GM20000 (cell line): ENCODE data around the gene GADD45G.

Experiments
- DNase-seq: peaks from one replicate; pipeline ENCODE4 v3.0.0; 2012; ENCODE audit warnings: low spot score
- TF ChIP-seq, protein P1 (sequence below): IDR thresholded peaks from 2 replicates; pipeline ENCODE4 v1.5.1; 2012; ENCODE audit warnings: mild to moderate bottlenecking, control low read depth; ENCODE audit errors: extremely low read depth, missing control alignments

The GADD45G gene

DNA sequence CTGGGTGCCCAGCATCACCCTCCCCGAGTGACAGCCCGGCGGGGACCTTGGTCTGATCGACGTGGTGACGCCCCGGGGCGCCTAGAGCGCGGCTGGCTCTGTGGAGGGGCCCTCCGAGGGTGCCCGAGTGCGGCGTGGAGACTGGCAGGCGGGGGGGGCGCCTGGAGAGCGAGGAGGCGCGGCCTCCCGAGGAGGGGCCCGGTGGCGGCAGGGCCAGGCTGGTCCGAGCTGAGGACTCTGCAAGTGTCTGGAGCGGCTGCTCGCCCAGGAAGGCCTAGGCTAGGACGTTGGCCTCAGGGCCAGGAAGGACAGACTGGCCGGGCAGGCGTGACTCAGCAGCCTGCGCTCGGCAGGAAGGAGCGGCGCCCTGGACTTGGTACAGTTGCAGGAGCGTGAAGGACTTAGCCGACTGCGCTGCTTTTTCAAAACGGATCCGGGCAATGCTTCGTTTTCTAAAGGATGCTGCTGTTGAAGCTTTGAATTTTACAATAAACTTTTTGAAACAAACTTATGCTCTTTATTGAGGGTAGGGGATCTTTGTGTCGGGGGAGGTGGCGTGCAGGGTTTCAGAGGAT is 1.3 kb downstream of the GADD45G start:
- TF ChIP-seq, protein P1, sequence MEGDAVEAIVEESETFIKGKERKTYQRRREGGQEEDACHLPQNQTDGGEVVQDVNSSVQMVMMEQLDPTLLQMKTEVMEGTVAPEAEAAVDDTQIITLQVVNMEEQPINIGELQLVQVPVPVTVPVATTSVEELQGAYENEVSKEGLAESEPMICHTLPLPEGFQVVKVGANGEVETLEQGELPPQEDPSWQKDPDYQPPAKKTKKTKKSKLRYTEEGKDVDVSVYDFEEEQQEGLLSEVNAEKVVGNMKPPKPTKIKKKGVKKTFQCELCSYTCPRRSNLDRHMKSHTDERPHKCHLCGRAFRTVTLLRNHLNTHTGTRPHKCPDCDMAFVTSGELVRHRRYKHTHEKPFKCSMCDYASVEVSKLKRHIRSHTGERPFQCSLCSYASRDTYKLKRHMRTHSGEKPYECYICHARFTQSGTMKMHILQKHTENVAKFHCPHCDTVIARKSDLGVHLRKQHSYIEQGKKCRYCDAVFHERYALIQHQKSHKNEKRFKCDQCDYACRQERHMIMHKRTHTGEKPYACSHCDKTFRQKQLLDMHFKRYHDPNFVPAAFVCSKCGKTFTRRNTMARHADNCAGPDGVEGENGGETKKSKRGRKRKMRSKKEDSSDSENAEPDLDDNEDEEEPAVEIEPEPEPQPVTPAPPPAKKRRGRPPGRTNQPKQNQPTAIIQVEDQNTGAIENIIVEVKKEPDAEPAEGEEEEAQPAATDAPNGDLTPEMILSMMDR = no peak
- DNase-seq = peak; percentile 49

DNA sequence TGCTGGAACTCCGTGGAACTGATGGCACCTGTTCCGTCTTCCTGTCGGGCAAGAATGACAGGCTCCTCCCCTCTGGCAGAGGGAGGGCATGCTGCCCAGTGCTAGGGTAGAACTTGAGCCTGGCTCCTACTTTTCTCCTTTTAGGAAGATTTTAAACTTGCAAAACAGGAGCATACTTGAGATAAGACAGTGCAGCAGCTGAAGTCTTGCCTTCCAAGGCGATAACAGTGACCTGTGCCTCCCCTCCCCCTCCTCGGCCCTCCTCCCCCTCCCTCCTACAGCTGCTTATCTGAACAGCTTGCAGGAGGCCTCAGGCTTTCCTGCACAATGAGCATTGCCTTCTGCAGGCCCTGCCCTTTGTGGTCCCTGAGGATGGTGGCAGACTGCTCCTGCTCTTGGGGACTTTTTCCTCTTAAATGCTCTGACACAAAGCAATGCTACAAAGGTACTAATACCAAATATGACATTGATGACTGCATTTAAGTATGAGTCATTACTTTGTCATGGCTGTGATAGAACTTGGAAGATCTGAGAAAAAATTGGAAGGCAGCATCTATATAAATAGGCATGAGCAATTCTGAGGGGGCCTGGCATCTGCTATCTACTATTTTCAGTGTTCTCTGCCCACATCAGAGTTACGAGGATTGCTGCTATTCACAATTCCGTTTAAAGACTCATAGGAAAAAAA is 2.0 kb downstream of the GADD45G start:
- no peak for DNase-seq
- TF ChIP-seq, protein P1 = no peak

DNA sequence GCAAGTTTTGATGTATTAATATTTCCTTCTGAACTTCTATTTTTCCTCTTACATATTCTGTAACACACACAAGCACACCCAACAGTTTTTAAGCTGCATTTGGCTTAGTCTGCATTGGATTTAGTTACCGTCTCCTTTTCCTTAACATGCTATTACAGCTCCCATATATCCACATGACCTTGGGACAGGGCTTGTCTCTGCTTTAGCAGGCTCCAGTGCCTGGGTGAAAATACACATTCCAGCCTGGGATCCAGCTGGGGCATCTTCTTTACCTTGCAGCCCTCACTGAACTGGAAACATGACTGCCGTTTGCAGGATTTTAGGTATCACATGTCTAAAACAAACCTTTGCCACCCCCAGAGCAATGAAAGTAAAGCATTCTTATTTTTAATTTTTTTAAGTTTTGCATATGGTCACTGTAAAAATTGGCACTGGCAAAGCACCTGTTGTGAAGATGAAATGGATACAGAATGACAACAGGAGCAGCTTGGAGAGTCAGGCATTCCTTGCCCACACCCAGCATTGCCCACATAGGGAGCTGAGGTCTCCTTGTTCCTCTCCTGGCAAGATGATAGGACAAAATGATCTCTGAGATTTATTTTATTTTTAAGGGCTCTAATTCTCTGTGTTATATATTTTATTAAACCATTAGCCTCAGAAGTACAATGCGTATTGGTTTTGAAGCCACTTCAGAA is 4.0 kb downstream of the GADD45G start:
- no peak for DNase-seq
- TF ChIP-seq, protein P1 = no peak

DNA sequence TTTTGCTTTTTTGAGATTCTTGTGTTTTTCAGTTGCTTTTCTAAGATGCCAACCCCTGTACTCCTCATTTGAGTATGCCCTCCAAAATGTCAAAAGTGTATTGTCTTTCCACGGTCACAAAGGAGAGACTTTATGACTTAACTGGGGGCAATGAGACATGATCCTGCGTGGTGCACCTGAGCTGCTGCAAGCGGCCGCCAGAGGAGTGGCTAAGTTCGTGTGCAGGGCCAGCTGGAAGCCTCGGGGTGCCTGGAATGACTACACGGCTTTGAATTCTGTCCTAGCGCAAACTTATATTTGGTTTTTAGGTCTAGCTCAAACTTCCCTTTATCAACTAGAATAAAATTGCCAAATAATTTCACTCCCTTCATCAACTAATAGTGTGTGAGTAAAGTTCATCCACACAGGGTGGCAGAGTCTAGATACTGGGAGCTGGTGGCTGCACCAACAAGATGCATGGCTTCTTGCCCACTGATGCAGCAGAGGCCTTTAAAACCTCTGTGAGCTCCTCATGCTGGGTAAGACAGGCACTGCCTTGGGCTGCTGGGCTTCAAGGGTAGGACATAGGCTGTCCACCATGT is 4.7 kb downstream of the GADD45G start:
- DNase-seq = no peak
- TF ChIP-seq, protein P1 = no peak

DNA sequence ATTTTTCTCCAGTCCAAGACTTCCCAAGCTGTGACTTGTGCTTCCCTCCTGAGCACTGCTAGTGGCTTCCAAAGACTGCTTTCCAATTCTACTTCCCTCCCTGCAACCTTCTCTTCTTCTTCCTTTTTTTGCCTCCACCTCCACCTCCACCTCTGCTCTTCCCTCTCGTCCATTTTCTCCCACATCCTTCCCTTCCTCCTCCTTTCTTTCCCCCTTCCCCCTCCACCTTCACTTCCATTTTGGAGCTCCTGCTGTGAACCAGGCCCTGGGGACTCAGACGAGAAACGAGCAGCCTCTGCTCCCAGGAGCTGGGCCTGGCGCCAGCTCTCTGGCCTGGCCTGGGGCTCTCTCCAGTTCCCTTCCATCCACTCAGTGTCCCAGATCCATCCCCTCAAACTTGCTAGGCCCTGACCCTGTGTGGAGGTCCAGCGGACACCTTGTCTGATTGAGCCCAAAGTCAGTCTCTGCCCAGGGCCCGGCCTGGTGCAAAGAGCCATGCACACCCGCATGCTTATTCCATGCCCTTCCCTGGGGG is 5.6 kb downstream of the GADD45G start:
- TF ChIP-seq, protein P1 = no peak
- no peak for DNase-seq

DNA sequence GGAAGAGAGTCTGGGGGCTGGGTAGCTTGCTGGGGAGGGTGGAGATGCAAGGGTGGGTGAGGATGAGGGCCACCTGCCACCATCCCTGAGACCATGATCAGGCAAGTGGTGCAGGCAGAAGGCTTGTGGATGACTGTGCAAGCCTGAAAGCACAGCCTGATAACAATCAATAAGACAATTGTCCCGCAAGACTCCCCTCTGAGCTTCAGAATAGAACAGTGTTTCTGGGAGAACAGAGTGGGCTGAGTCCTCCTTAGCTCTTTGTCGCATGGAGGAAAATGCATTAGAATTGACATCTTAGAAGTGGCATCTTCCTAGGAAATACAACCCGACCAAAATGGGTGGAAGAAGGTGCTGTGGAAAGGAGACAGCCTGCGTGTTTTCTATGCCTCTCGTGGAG is 6.6 kb downstream of the GADD45G start:
- no peak for DNase-seq
- TF ChIP-seq, protein P1 = no peak
